ENCODE results near the gene RPH3AL. TPM values are rescaled to one million over a fixed set of nuclear protein-coding genes. Genes with fewer than 3 reads are reported as not detected.
A peak's percentile ranks its signal among the peaks of the same experiment; 100 is the strongest.

The RPH3AL gene
- total RNA-seq, 1 donor from 2014 or later: 6.0 TPM

GRCh38 chr17:386141-386876 lies 33.7 kb upstream of the RPH3AL start:
- Mint-ChIP-seq H3K27me3 (peaks cover 21% of the 10 kb centered on the region), H3K9me3 (no peaks in the 10 kb centered on the region), H3K4me3 (peak overlapping the region; percentile 82), H3K4me1 (peaks cover 18% of the 10 kb centered on the region), H3K27ac (no peak overlapping the region), H3K36me3 (ENCODE audit: low read depth) (no peaks in the 10 kb centered on the region)
- ChIA-PET CTCF (no interaction called here), POLR2A (no interaction called here)
- TF ChIP-seq CTCF (IDR thresholded peaks at IDR 0.05): no peak
- DNase-seq (peak; percentile 74), ATAC-seq (ENCODE audit: low read depth) (peak; percentile 85)
- intact Hi-C loops (cut with micrococcal nuclease): loop anchor here (2.0 kb wide), 1 partner anchor 244 kb away; no protein-coding TSS in a partner anchor

- DNase-seq (no peak), ATAC-seq (ENCODE audit: low read depth) (no peak)
- ChIA-PET POLR2A (no interaction called here), CTCF (no interaction called here)
- H3K36me3 Mint-ChIP-seq (ENCODE audit: low read depth): no peaks in the 10 kb centered on the region
- intact Hi-C loops (cut with micrococcal nuclease): loop anchor here (2.0 kb wide), 1 partner anchor 243 kb away; no protein-coding TSS in a partner anchor
- H3K27ac Mint-ChIP-seq: no peak overlapping the region
- peaks cover 18% of the 10 kb centered on the region for H3K4me1 Mint-ChIP-seq
- no peak for TF ChIP-seq CTCF (IDR thresholded peaks at IDR 0.05)
- H3K9me3 Mint-ChIP-seq: no peaks in the 10 kb centered on the region
- no peak overlapping the region for H3K4me3 Mint-ChIP-seq
- H3K27me3 Mint-ChIP-seq: peaks cover 21% of the 10 kb centered on the region
Observed at GRCh38 chr17:385836-386140, 33.2 kb upstream of the RPH3AL start.

- Mint-ChIP-seq H3K4me3 (peak overlapping the region; percentile 72), H3K4me1 (peaks cover 18% of the 10 kb centered on the region), H3K36me3 (ENCODE audit: low read depth) (no peaks in the 10 kb centered on the region), H3K9me3 (no peaks in the 10 kb centered on the region), H3K27me3 (peaks cover 21% of the 10 kb centered on the region), H3K27ac (no peak overlapping the region)
- ATAC-seq (ENCODE audit: low read depth): peak; percentile 41
- ChIA-PET POLR2A (no interaction called here), CTCF (no interaction called here)
- intact Hi-C loops (cut with micrococcal nuclease): no loop called here
- no peak for TF ChIP-seq CTCF (IDR thresholded peaks at IDR 0.05)
- peak; percentile 24 for DNase-seq
Observed at GRCh38 chr17:385178-385835, 32.7 kb upstream of the RPH3AL start.

GRCh38 chr17:384622-385177 lies 32.1 kb upstream of the RPH3AL start:
- ChIA-PET POLR2A (interaction anchor here (0.6 kb wide), 1 partner anchor 46 kb away, joined by 3 read pairs; no protein-coding TSS in a partner anchor), CTCF (no interaction called here)
- intact Hi-C loops (cut with micrococcal nuclease): no loop called here
- no peak for ATAC-seq (ENCODE audit: low read depth)
- Mint-ChIP-seq H3K27ac (no peak overlapping the region), H3K27me3 (peaks cover 21% of the 10 kb centered on the region), H3K4me1 (peaks cover 18% of the 10 kb centered on the region), H3K9me3 (no peaks in the 10 kb centered on the region), H3K36me3 (ENCODE audit: low read depth) (no peaks in the 10 kb centered on the region), H3K4me3 (peak overlapping the region; percentile 72)
- no peak for TF ChIP-seq CTCF (IDR thresholded peaks at IDR 0.05)
- DNase-seq: no peak

All from activated B cell treated with CpG ODN at 0.5 μM for 24 hours (primary cell).